Measurements from ENCODE around the gene COL18A1. TPM values are rescaled to one million over a fixed set of nuclear protein-coding genes. Genes with fewer than 3 reads are reported as not detected.

Gene COL18A1
- total and polyA plus RNA-seq, 9 of the 15 experiments (the other 6 are each of a cell fraction or from before 2014, with no cell fraction given) = 0.14 to 16.4 (median 2.0) TPM

- no peak for TF ChIP-seq CLOCK (CRISPR knock-in tag; IDR thresholded peaks at IDR 0.05; ENCODE audit: borderline replicate concordance)
- no peak for TF ChIP-seq ZSCAN29 (IDR thresholded peaks at IDR 0.05)
- TF ChIP-seq ATF1 (CRISPR knock-in tag; IDR thresholded peaks at IDR 0.05) = peak; percentile 83
- TF ChIP-seq ATF1 (tag; IDR thresholded peaks at IDR 0.05) = peak; percentile 93
- TF ChIP-seq BDP1 (IDR thresholded peaks at IDR 0.05; ENCODE audit: insufficient read depth, insufficient read length) = no peak
- TF ChIP-seq ZNF717 (CRISPR knock-in tag; IDR thresholded peaks at IDR 0.05) = no peak
- 0 out of 2 replicates have a peak, but pooled peaks have one; percentile 46 for TF ChIP-seq GMEB1 (CRISPR knock-in tag; IDR thresholded peaks at IDR 0.05)
- TF ChIP-seq SIN3B (IDR thresholded peaks at IDR 0.05; ENCODE audit: low read depth) = peak; percentile 71
- no peak for TF ChIP-seq BRCA1 (IDR thresholded peaks at IDR 0.05)
- TF ChIP-seq BRCA1 (CRISPR knock-in tag; IDR thresholded peaks at IDR 0.05) = no peak
- peak; percentile 74 for TF ChIP-seq VEZF1 (CRISPR knock-in tag; IDR thresholded peaks at IDR 0.05)
- TF ChIP-seq E2F1 (CRISPR knock-in tag; IDR thresholded peaks at IDR 0.05) = 0 out of 2 replicates have a peak, but pooled peaks have one; percentile 43
- peak; percentile 94 for TF ChIP-seq BHLHE40 (IDR thresholded peaks at IDR 0.05; ENCODE audit: low read length)
- TF ChIP-seq ZNF592 (IDR thresholded peaks at IDR 0.05) = no peak
- no peak for TF ChIP-seq CBFB (CRISPR knock-in tag; IDR thresholded peaks at IDR 0.05)
- no peak for TF ChIP-seq ZNF311 (CRISPR knock-in tag; IDR thresholded peaks at IDR 0.05)
- no peak for TF ChIP-seq HIVEP1 (CRISPR knock-in tag; IDR thresholded peaks at IDR 0.05)
Measured at GRCh38 chr21:45541221-45542039, 136.5 kb downstream of the COL18A1 start (continued).
